WTC11 (cell line): ENCODE data around the gene NCOA6. TPM values are rescaled to one million over a fixed set of nuclear protein-coding genes. Genes with fewer than 3 reads are reported as not detected.

Experiments
- ATAC-seq: fragments of 200-7000 bp; cut with Tn5 transposase; 2 replicates; pipeline ENCODE4 v1.10.0; 2021; ENCODE audit warnings: mild to moderate bottlenecking, moderate library complexity
- CTCF ChIA-PET: fragments of 300-600 bp; sonication (Branson Sonifier 250); formaldehyde crosslinking; loops from one replicate; lab custom pipeline; 2021; ENCODE audit warnings: antibody characterized with exemption; lab: Charles Lee
- POLR2A ChIA-PET: fragments of 350-600 bp; sonication (Branson Sonifier 250); formaldehyde crosslinking; loops from one replicate; lab custom pipeline; 2021; ENCODE audit warnings: antibody characterized with exemption; lab: Charles Lee
- DNase-seq: peaks from one replicate; pipeline ENCODE4 v3.0.0; 2021; ENCODE audit warnings: low spot score
- H3K27ac Mint-ChIP-seq: 2 replicates; pipeline ENCODE4 v1.8.0; 2021; ENCODE audit warnings: mixed read lengths
- H3K27me3 Mint-ChIP-seq: 2 replicates; pipeline ENCODE4 v1.8.0; 2021; ENCODE audit warnings: low read depth, mild to moderate bottlenecking, moderate library complexity, mixed read lengths
- H3K36me3 Mint-ChIP-seq: 2 replicates; pipeline ENCODE4 v1.8.0; 2021; ENCODE audit warnings: mixed read lengths
- H3K4me1 Mint-ChIP-seq: 2 replicates; pipeline ENCODE4 v1.8.0; 2022; ENCODE audit warnings: mixed read lengths
- H3K4me3 Mint-ChIP-seq: 2 replicates; pipeline ENCODE4 v1.8.0; 2021; ENCODE audit warnings: mild to moderate bottlenecking, moderate library complexity, mixed read lengths
- H3K9me3 Mint-ChIP-seq: 2 replicates; pipeline ENCODE4 v1.8.0; 2021; ENCODE audit warnings: mixed read lengths
- ARID4B ChIP-seq: sonication (generic); formaldehyde crosslinking; IDR thresholded peaks from 2 replicates; pipeline ENCODE4 v1.8.0; 2023; ENCODE audit warnings: missing genetic modification reagents, mild to moderate bottlenecking, borderline replicate concordance
- ATF1 ChIP-seq: sonication (generic); formaldehyde crosslinking; IDR thresholded peaks from 2 replicates; pipeline ENCODE4 v1.8.1; 2023; ENCODE audit warnings: mild to moderate bottlenecking, moderate library complexity, missing genetic modification reagents
- ATF6 ChIP-seq: sonication (generic); formaldehyde crosslinking; IDR thresholded peaks from 2 replicates; pipeline ENCODE4 v1.8.1; 2023; ENCODE audit warnings: mild to moderate bottlenecking, missing genetic modification reagents
- CREM ChIP-seq: sonication (generic); formaldehyde crosslinking; IDR thresholded peaks from 2 replicates; pipeline ENCODE4 v1.8.1; 2022; ENCODE audit warnings: mild to moderate bottlenecking, missing genetic modification reagents, moderate library complexity
- CTCF ChIP-seq: fragments of 200-600 bp; IDR thresholded peaks from 2 replicates; pipeline ENCODE4 v1.8.0; 2022; ENCODE audit warnings: antibody characterized with exemption
- ELF4 ChIP-seq: sonication (generic); formaldehyde crosslinking; IDR thresholded peaks from 2 replicates; pipeline ENCODE4 v1.8.1; 2022; ENCODE audit warnings: low read depth, mild to moderate bottlenecking, moderate library complexity, missing genetic modification reagents
- KAT7 ChIP-seq: sonication (generic); formaldehyde crosslinking; IDR thresholded peaks from 2 replicates; pipeline ENCODE4 v1.8.1; 2023; ENCODE audit warnings: missing genetic modification reagents, mild to moderate bottlenecking, borderline replicate concordance
- NR1H2 ChIP-seq: sonication (generic); formaldehyde crosslinking; IDR thresholded peaks from 2 replicates; pipeline ENCODE4 v1.9.0; 2021; ENCODE audit warnings: mild to moderate bottlenecking, moderate library complexity, missing genetic modification reagents
- NR3C1 ChIP-seq: sonication (generic); formaldehyde crosslinking; conservative IDR thresholded peaks from 2 replicates; pipeline ENCODE4 v1.8.1; 2023; ENCODE audit warnings: low read depth, mild to moderate bottlenecking, missing genetic modification reagents
- RORB ChIP-seq: fragments of 250-450 bp; sonication (Bioruptor Pico); IDR thresholded peaks from 2 replicates; pipeline ENCODE4 v1.9.0; 2021; ENCODE audit warnings: mild to moderate bottlenecking
- SOX15 ChIP-seq: fragments of 250-450 bp; sonication (Bioruptor Pico); IDR thresholded peaks from 2 replicates; pipeline ENCODE4 v1.9.0; 2021; ENCODE audit warnings: mild to moderate bottlenecking
- ZBTB43 ChIP-seq: sonication (generic); formaldehyde crosslinking; IDR thresholded peaks from 2 replicates; pipeline ENCODE4 v1.8.1; 2023; ENCODE audit warnings: mild to moderate bottlenecking, missing genetic modification reagents
- ZNF512 ChIP-seq: sonication (generic); formaldehyde crosslinking; IDR thresholded peaks from 2 replicates; pipeline ENCODE4 v1.8.1; 2022; ENCODE audit warnings: missing genetic modification reagents, borderline replicate concordance
- ZSCAN18 ChIP-seq: fragments of 250-450 bp; sonication (Bioruptor Pico); IDR thresholded peaks from 2 replicates; pipeline ENCODE4 v2.1.2; 2022; ENCODE audit warnings: mild to moderate bottlenecking, moderate library complexity
- total RNA-seq: library from RNA; stranded (reverse); gene quantifications from 3 replicates; pipeline ENCODE4 v1.2.3, GENCODE V29; 2021
- TF ChIP-seq, protein P1 (sequence below): sonication (generic); formaldehyde crosslinking; IDR thresholded peaks from 2 replicates; pipeline ENCODE4 v1.8.1; 2022; ENCODE audit warnings: mild to moderate bottlenecking, missing genetic modification reagents, moderate library complexity, borderline replicate concordance

NCOA6 gene
- total RNA-seq, 1 experiment from 2014 or later, result 10.1 TPM

- TF ChIP-seq ZNF512 (CRISPR knock-in tag) (no peak), NR3C1 (CRISPR knock-in tag) (no peak), RORB (CRISPR knock-in tag) (no peak), CREM (CRISPR knock-in tag) (peak; percentile 90; the same call in 1 of the 2 replicates), ELF4 (CRISPR knock-in tag) (no peak), ZSCAN18 (no peak), KAT7 (no peak), ARID4B (peak; percentile 25; the same call in 1 of the 2 replicates), SOX15 (CRISPR knock-in tag) (no peak), NR1H2 (CRISPR knock-in tag) (no peak), ATF1 (CRISPR knock-in tag) (no peak)
Measured at GRCh38 chr20:34676642-34677373, 148.6 kb downstream of the NCOA6 start, which contains the start of gene PIGU (continued).

DNA sequence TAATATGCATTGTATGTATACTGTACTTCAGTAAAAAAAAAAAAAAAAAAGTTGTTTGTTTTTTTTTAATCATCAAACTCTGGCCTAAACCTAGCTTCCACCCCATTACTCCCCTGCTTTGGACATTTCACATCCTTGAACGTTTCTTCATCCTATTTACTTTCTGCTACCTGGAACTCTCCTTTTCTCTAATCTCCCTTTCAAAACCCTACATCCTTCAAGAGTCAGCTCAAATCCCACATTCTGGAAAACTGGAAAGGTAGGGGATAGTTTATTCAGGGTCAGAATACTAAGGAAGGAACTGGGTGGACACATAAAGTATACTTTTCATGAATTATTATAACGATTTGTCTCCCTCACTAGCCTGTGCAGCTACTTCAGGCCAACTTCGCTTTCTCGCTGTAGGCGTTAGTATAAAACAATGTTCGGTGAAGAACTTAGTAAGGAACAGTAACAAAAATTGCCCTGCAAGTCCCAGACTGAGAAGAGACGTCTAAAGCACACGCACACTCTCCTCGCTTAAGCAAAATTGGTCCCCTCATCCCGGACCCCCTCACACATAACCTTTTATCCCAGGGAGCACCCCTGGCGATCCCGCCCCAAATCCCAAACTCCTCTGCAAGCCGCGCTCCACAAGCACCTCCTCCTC, 149.3 kb downstream of the NCOA6 start:
- ChIA-PET POLR2A (interaction anchor here (0.6 to 1.3 kb wide), 2 partner anchors 21 to 810 kb away, joined by 3 to 4 read pairs; no protein-coding TSS in a partner anchor), CTCF (interaction anchor here (0.6 to 2.3 kb wide), 6 partner anchors 13 to 845 kb away, joined by 3 to 13 read pairs (median 4); no protein-coding TSS in a partner anchor)
- Mint-ChIP-seq H3K27ac (peak overlapping the region; percentile 96), H3K27me3 (no peaks in the 10 kb centered on the region; the same call in 1 of the 2 replicates), H3K36me3 (no peaks in the 10 kb centered on the region), H3K4me1 (peaks cover 6% of the 10 kb centered on the region), H3K9me3 (no peaks in the 10 kb centered on the region; the same call in 1 of the 2 replicates), H3K4me3 (peak overlapping the region; percentile 99)
- DNase-seq, result no peak
- no peak for ATAC-seq
- TF ChIP-seq KAT7 (no peak), ATF1 (CRISPR knock-in tag) (no peak), CTCF (no peak), ATF6 (CRISPR knock-in tag) (no peak), ZBTB43 (CRISPR knock-in tag) (no peak)
- TF ChIP-seq, protein P1, sequence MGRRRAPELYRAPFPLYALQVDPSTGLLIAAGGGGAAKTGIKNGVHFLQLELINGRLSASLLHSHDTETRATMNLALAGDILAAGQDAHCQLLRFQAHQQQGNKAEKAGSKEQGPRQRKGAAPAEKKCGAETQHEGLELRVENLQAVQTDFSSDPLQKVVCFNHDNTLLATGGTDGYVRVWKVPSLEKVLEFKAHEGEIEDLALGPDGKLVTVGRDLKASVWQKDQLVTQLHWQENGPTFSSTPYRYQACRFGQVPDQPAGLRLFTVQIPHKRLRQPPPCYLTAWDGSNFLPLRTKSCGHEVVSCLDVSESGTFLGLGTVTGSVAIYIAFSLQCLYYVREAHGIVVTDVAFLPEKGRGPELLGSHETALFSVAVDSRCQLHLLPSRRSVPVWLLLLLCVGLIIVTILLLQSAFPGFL (CRISPR knock-in tag), result no peak
